Measurements from ENCODE around the gene XCL2.

The XCL2 gene

GRCh38 chr1:168518813-168519212, 25.0 kb downstream of the XCL2 start:
- in situ Hi-C loops (cut with MboI; ENCODE audit: low sequenced_read_pairs): no loop called here

- in situ Hi-C loops (cut with MboI; ENCODE audit: low sequenced_read_pairs): no loop called here
Observed at GRCh38 chr1:168518201-168518689, 25.6 kb downstream of the XCL2 start.

GRCh38 chr1:168514455-168514854, 29.3 kb downstream of the XCL2 start:
- in situ Hi-C loops (cut with MboI; ENCODE audit: low sequenced_read_pairs): no loop called here

GRCh38 chr1:168513656-168514404, 30.0 kb downstream of the XCL2 start:
- in situ Hi-C loops (cut with MboI; ENCODE audit: low sequenced_read_pairs): no loop called here

- in situ Hi-C loops (cut with MboI; ENCODE audit: low sequenced_read_pairs): no loop called here
Observed at GRCh38 chr1:168512864-168513595, 30.8 kb downstream of the XCL2 start.

GRCh38 chr1:168509875-168510791, 33.7 kb downstream of the XCL2 start:
- in situ Hi-C loops (cut with MboI; ENCODE audit: low sequenced_read_pairs): no loop called here

- in situ Hi-C loops (cut with MboI; ENCODE audit: low sequenced_read_pairs): no loop called here
Observed at GRCh38 chr1:168509210-168509609, 34.6 kb downstream of the XCL2 start.

- in situ Hi-C loops (cut with MboI; ENCODE audit: low sequenced_read_pairs): no loop called here
Observed at GRCh38 chr1:168507828-168508227, 36.0 kb downstream of the XCL2 start.

- in situ Hi-C loops (cut with MboI; ENCODE audit: low sequenced_read_pairs): no loop called here
Observed at GRCh38 chr1:168507231-168507630, 36.6 kb downstream of the XCL2 start.

GRCh38 chr1:168506204-168506819, 37.5 kb downstream of the XCL2 start:
- in situ Hi-C loops (cut with MboI; ENCODE audit: low sequenced_read_pairs): no loop called here

- in situ Hi-C loops (cut with MboI; ENCODE audit: low sequenced_read_pairs): no loop called here
Observed at GRCh38 chr1:168505006-168505405, 38.8 kb downstream of the XCL2 start.

GRCh38 chr1:168504064-168504837, 39.5 kb downstream of the XCL2 start:
- in situ Hi-C loops (cut with MboI; ENCODE audit: low sequenced_read_pairs): no loop called here

GRCh38 chr1:168499688-168500049, 44.1 kb downstream of the XCL2 start:
- in situ Hi-C loops (cut with MboI; ENCODE audit: low sequenced_read_pairs): no loop called here

GRCh38 chr1:168498956-168499687, 44.7 kb downstream of the XCL2 start:
- in situ Hi-C loops (cut with MboI; ENCODE audit: low sequenced_read_pairs): no loop called here

GRCh38 chr1:168498159-168498631, 45.6 kb downstream of the XCL2 start:
- in situ Hi-C loops (cut with MboI; ENCODE audit: low sequenced_read_pairs): no loop called here

- in situ Hi-C loops (cut with MboI; ENCODE audit: low sequenced_read_pairs): no loop called here
Observed at GRCh38 chr1:168497376-168497950, 46.3 kb downstream of the XCL2 start.

GRCh38 chr1:168491527-168492164, 52.2 kb downstream of the XCL2 start:
- in situ Hi-C loops (cut with MboI; ENCODE audit: low sequenced_read_pairs): no loop called here
